Neuronal stem cell (in vitro differentiated cells): ENCODE measurements around the gene FAM234A.
A peak's percentile ranks its signal among the peaks of the same experiment; 100 is the strongest.

ENCODE experiments used
- DNase-seq: peaks from one replicate; pipeline ENCODE4 v3.0.0-alpha.2; 2013; ENCODE audit warnings: low spot score
- H2AFZ ChIP-seq: one replicate; pipeline ENCODE4 v1.6.1; 2013; ENCODE audit warnings: mild to moderate bottlenecking, low read length, inconsistent platforms
- H2AK5ac ChIP-seq: 2 replicates; pipeline ENCODE4 v1.6.1; 2013; ENCODE audit warnings: low read depth, mild to moderate bottlenecking, inconsistent platforms, low read length, moderate library complexity, mixed read lengths
- H2BK120ac ChIP-seq: 2 replicates; pipeline ENCODE4 v1.6.1; 2013; ENCODE audit warnings: low read depth, mild to moderate bottlenecking, inconsistent platforms, low read length, moderate library complexity, mixed read lengths
- H2BK12ac ChIP-seq: one replicate; pipeline ENCODE4 v1.6.1; 2013; ENCODE audit warnings: low read length, inconsistent platforms
- H2BK15ac ChIP-seq: 2 replicates; pipeline ENCODE4 v1.6.1; 2013; ENCODE audit warnings: mild to moderate bottlenecking, low read length, inconsistent platforms, mixed read lengths
- H2BK5ac ChIP-seq: one replicate; pipeline ENCODE4 v1.6.1; 2013; ENCODE audit warnings: inconsistent platforms, mild to moderate bottlenecking, low read length, moderate library complexity
- H3K14ac ChIP-seq: one replicate; pipeline ENCODE4 v1.6.1; 2013; ENCODE audit warnings: low read length, inconsistent platforms
- H3K18ac ChIP-seq: 2 replicates; pipeline ENCODE4 v1.6.1; 2013; ENCODE audit warnings: low read length, inconsistent platforms
- H3K23ac ChIP-seq: 2 replicates; pipeline ENCODE4 v1.6.1; 2013; ENCODE audit warnings: low read depth, mild to moderate bottlenecking, mixed read lengths, low read length, inconsistent platforms; ENCODE audit not compliant: poor library complexity
- H3K27ac ChIP-seq: replicated peaks from 3 replicates; pipeline ENCODE4 v1.5.1; 2013; ENCODE audit warnings: low read length, inconsistent platforms
- H3K27me3 ChIP-seq, 3 experiments: 2 replicates each; pipeline ENCODE4 v1.6.1; 2013; ENCODE audit warnings: low read length in 3 of 3, mild to moderate bottlenecking in 2 of 3, inconsistent platforms in 1 of 3, low read depth in 1 of 3, mixed read lengths in 1 of 3, moderate library complexity in 1 of 3; ENCODE audit not compliant: control insufficient read depth in 3 of 3, insufficient read depth in 3 of 3
- H3K36me3 ChIP-seq, 2 donors: replicated peaks in 1 of 2; 2 replicates each; pipeline ENCODE4 v1.6.1; 2013; ENCODE audit warnings: low read length in 2 of 2; ENCODE audit not compliant: control insufficient read depth in 2 of 2, insufficient read depth in 2 of 2
- H3K4ac ChIP-seq: 2 replicates; pipeline ENCODE4 v1.6.1; 2013; ENCODE audit warnings: inconsistent platforms, mild to moderate bottlenecking, low read length, moderate library complexity
- H3K4me1 ChIP-seq, 2 donors: 1 replicate in 1 of 2; 2 replicates in 1 of 2; pipeline ENCODE4 v1.6.1; 2013; ENCODE audit warnings: low read length in 2 of 2, low read depth in 1 of 2; ENCODE audit not compliant: control insufficient read depth in 2 of 2, insufficient read depth in 1 of 2
- H3K4me2 ChIP-seq: one replicate; pipeline ENCODE4 v1.6.1; 2013; ENCODE audit warnings: mild to moderate bottlenecking, low read length, inconsistent platforms; ENCODE audit not compliant: insufficient read depth, poor library complexity, severe bottlenecking
- H3K4me3 ChIP-seq, 2 donors: 2 replicates each; pipeline ENCODE4 v1.5.1; 2013; ENCODE audit warnings: low read length in 2 of 2, mild to moderate bottlenecking in 2 of 2, inconsistent platforms in 1 of 2, moderate library complexity in 1 of 2
- H3K79me1 ChIP-seq: one replicate; pipeline ENCODE4 v1.6.1; 2013; ENCODE audit warnings: low read depth, mild to moderate bottlenecking, inconsistent platforms, low read length, moderate library complexity
- H3K9ac ChIP-seq: one replicate; pipeline ENCODE4 v1.6.1; 2013; ENCODE audit warnings: mild to moderate bottlenecking, low read depth, low read length, inconsistent platforms; ENCODE audit not compliant: poor library complexity
- H3K9me3 ChIP-seq, 2 donors: replicated peaks in 1 of 2; 2 replicates each; pipeline versions ENCODE3 to v1.6.1; 2013; ENCODE audit warnings: low read length in 2 of 2, mild to moderate bottlenecking in 2 of 2, inconsistent platforms in 1 of 2, low read depth in 1 of 2, mixed read lengths in 1 of 2, moderate library complexity in 1 of 2; ENCODE audit not compliant: control insufficient read depth in 2 of 2, insufficient read depth in 1 of 2
- H4K8ac ChIP-seq: one replicate; pipeline ENCODE4 v1.6.1; 2013; ENCODE audit warnings: low read depth, mild to moderate bottlenecking, inconsistent platforms, low read length, moderate library complexity
- H4K91ac ChIP-seq: one replicate; pipeline ENCODE4 v1.6.1; 2013; ENCODE audit warnings: low read length, low read depth, mild to moderate bottlenecking, inconsistent platforms; ENCODE audit not compliant: poor library complexity
- WGBS, 2 donors: extraction: QIAGEN DNeasy Blood & Tissue Kit; methylation state at CpG; one replicate each; pipeline ENCODE4 v1.1.7; 2013; ENCODE audit warnings: missing lambda C conversion rate in 2 of 2, mixed read lengths in 1 of 2; ENCODE audit not compliant: insufficient read length in 2 of 2, insufficient replicate concordance in 1 of 2; ENCODE audit errors: extremely low coverage in 2 of 2; 5-methylcytosine and 5-hydroxymethylcytosine counted together

FAM234A gene

GRCh38 chr16:259814-260253, 25.2 kb downstream of the FAM234A start:
- H2BK120ac ChIP-seq: no peak overlapping the region
- no peak overlapping the region for H2BK12ac ChIP-seq
- no peak overlapping the region for H3K4me2 ChIP-seq
- no CpG with 5 or more reads among the region's 13 CpGs for WGBS, 2 donors
- no peak overlapping the region for H3K4ac ChIP-seq
- H2AK5ac ChIP-seq: no peak overlapping the region
- H3K9ac ChIP-seq: no peak overlapping the region
- no peak overlapping the region for H3K14ac ChIP-seq
- no peak overlapping the region for H4K8ac ChIP-seq
- no peak overlapping the region for H3K27ac ChIP-seq
- H3K23ac ChIP-seq: no peak overlapping the region
- no peak overlapping the region for H4K91ac ChIP-seq
- no peaks in the 10 kb centered on the region for H3K4me1 ChIP-seq
- DNase-seq: no peak
- H3K18ac ChIP-seq: no peak overlapping the region
- H2AFZ ChIP-seq: no peak overlapping the region
- H3K27me3 ChIP-seq: no peaks in the 10 kb centered on the region
- H2BK5ac ChIP-seq: no peak overlapping the region
- no peak overlapping the region for H3K4me3 ChIP-seq
- no peak overlapping the region for H2BK15ac ChIP-seq
- peaks cover 6% of the 10 kb centered on the region for H3K79me1 ChIP-seq
- peaks cover 43 to 76% of the 10 kb centered on the region in 2 donors for H3K36me3 ChIP-seq
- H3K9me3 ChIP-seq: no peaks in the 10 kb centered on the region

- no peaks in the 10 kb centered on the region for H3K27me3 ChIP-seq
- H3K4me3 ChIP-seq: no peak overlapping the region
- no peaks in the 10 kb centered on the region for H3K4me1 ChIP-seq
- H3K27ac ChIP-seq: no peak overlapping the region
- H3K14ac ChIP-seq: no peak overlapping the region
- DNase-seq: no peak
- H2BK120ac ChIP-seq: no peak overlapping the region
- no peaks in the 10 kb centered on the region for H3K9me3 ChIP-seq
- H2BK5ac ChIP-seq: no peak overlapping the region
- H2BK12ac ChIP-seq: peak overlapping the region; percentile 58
- H3K9ac ChIP-seq: no peak overlapping the region
- no CpG with 5 or more reads among the region's 19 CpGs for WGBS, 2 donors
- H3K4me2 ChIP-seq: no peak overlapping the region
- H3K18ac ChIP-seq: no peak overlapping the region
- peaks cover 43 to 76% of the 10 kb centered on the region in 2 donors for H3K36me3 ChIP-seq
- H2AK5ac ChIP-seq: no peak overlapping the region
- H4K8ac ChIP-seq: no peak overlapping the region
- H3K23ac ChIP-seq: peak overlapping the region; percentile 1
- H3K4ac ChIP-seq: no peak overlapping the region
- H4K91ac ChIP-seq: no peak overlapping the region
- H3K79me1 ChIP-seq: peaks cover 6% of the 10 kb centered on the region
- H2AFZ ChIP-seq: no peak overlapping the region
- H2BK15ac ChIP-seq: no peak overlapping the region
Measured at GRCh38 chr16:260326-260725, 25.7 kb downstream of the FAM234A start.

- no peak overlapping the region for H2BK12ac ChIP-seq
- H3K14ac ChIP-seq: peak overlapping the region; percentile 21
- peaks cover 42 to 74% of the 10 kb centered on the region in 2 donors for H3K36me3 ChIP-seq
- no peak overlapping the region for H3K18ac ChIP-seq
- no peak for DNase-seq
- no peak overlapping the region for H4K91ac ChIP-seq
- H3K27ac ChIP-seq: no peak overlapping the region
- H3K9ac ChIP-seq: no peak overlapping the region
- no peaks in the 10 kb centered on the region for H3K9me3 ChIP-seq
- H3K4me1 ChIP-seq: no peaks in the 10 kb centered on the region
- H2BK15ac ChIP-seq: no peak overlapping the region
- no peak overlapping the region for H3K4me3 ChIP-seq
- H3K27me3 ChIP-seq: no peaks in the 10 kb centered on the region
- no peak overlapping the region for H2AFZ ChIP-seq
- no peak overlapping the region for H2BK120ac ChIP-seq
- H3K23ac ChIP-seq: no peak overlapping the region
- no peak overlapping the region for H2BK5ac ChIP-seq
- peaks cover 6% of the 10 kb centered on the region for H3K79me1 ChIP-seq
- no peak overlapping the region for H3K4ac ChIP-seq
- H4K8ac ChIP-seq: no peak overlapping the region
- no CpG with 5 or more reads among the region's 28 CpGs for WGBS, 2 donors
- H2AK5ac ChIP-seq: no peak overlapping the region
- H3K4me2 ChIP-seq: no peak overlapping the region
Measured at GRCh38 chr16:261031-261691, 26.5 kb downstream of the FAM234A start.

GRCh38 chr16:262121-262745, 27.6 kb downstream of the FAM234A start:
- Histone ChIP-seq H3K9ac (peak overlapping the region; percentile 44), H2BK120ac (no peak overlapping the region), H4K91ac (no peak overlapping the region), H2BK5ac (no peak overlapping the region), H3K4ac (no peak overlapping the region), H3K14ac (peak overlapping the region; percentile 21), H2AFZ (no peak overlapping the region), H2AK5ac (no peak overlapping the region), H3K36me3 (peaks cover 42 to 72% of the 10 kb centered on the region in 2 donors), H3K4me2 (no peak overlapping the region), H2BK12ac (no peak overlapping the region), H3K18ac (peak overlapping the region; percentile 57), H3K9me3 (no peaks in the 10 kb centered on the region), H3K79me1 (peaks cover 4% of the 10 kb centered on the region), H3K4me1 (no peaks in the 10 kb centered on the region), H2BK15ac (no peak overlapping the region), H4K8ac (no peak overlapping the region), H3K23ac (peak overlapping the region; percentile 65), H3K27me3 (no peaks in the 10 kb centered on the region), H3K27ac (no peak overlapping the region), H3K4me3 (no peak overlapping the region)
- no CpG with 5 or more reads among the region's 29 CpGs for WGBS, 2 donors
- no peak for DNase-seq
